CD8-positive, alpha-beta memory T cell (primary cell): ENCODE measurements around the gene PKIB. TPM values are rescaled to one million over a fixed set of nuclear protein-coding genes. Genes with fewer than 3 reads are reported as not detected.

Experiments
- CTCF ChIA-PET: fragments of 350-600 bp; sonication (Branson Sonifier 250); formaldehyde crosslinking; loops from one replicate; lab custom pipeline; 2021; ENCODE audit warnings: antibody characterized with exemption; lab: Charles Lee
- POLR2A ChIA-PET: fragments of 350-600 bp; sonication (Branson Sonifier 250); formaldehyde crosslinking; loops from one replicate; lab custom pipeline; 2021; ENCODE audit warnings: antibody characterized with exemption; lab: Charles Lee
- DNase-seq, 5 donors: peaks; one replicate each; pipeline versions ENCODE4 v3.0.0 to v3.0.0-alpha.2; 2020 to 2022; ENCODE audit warnings: mixed read lengths in 1 of 5
- H3K27ac ChIP-seq: one replicate; pipeline ENCODE4 v1.7.0; 2013; ENCODE audit warnings: low read depth, mild to moderate bottlenecking, low read length, moderate library complexity
- H3K27me3 ChIP-seq: 2 replicates; pipeline ENCODE4 v1.7.0; 2013; ENCODE audit warnings: low read length, mild to moderate bottlenecking; ENCODE audit not compliant: insufficient read depth, poor library complexity, severe bottlenecking
- H3K36me3 ChIP-seq: 2 replicates; pipeline ENCODE4 v1.7.0; 2013; ENCODE audit warnings: mild to moderate bottlenecking, low read length, moderate library complexity; ENCODE audit not compliant: insufficient read depth
- H3K4me1 ChIP-seq: 2 replicates; pipeline ENCODE4 v1.7.0; 2013; ENCODE audit warnings: mild to moderate bottlenecking, low read length, moderate library complexity; ENCODE audit not compliant: insufficient read depth
- H3K4me3 ChIP-seq: 2 replicates; pipeline ENCODE4 v1.7.0; 2013; ENCODE audit warnings: mild to moderate bottlenecking, low read length
- H3K9me3 ChIP-seq: 2 replicates; pipeline ENCODE4 v1.7.0; 2013; ENCODE audit warnings: mild to moderate bottlenecking, low read length
- H3K27ac Mint-ChIP-seq, 8 donors: one replicate each; pipeline ENCODE4 v1.8.0; 2020 to 2021; ENCODE audit warnings: mixed read lengths in 8 of 8, mild to moderate bottlenecking in 6 of 8, inconsistent platforms in 3 of 8, moderate library complexity in 3 of 8
- H3K27me3 Mint-ChIP-seq, 2 donors: one replicate each; pipeline ENCODE4 v1.8.0; 2020 to 2021; ENCODE audit warnings: mixed read lengths in 2 of 2, mild to moderate bottlenecking in 1 of 2, moderate library complexity in 1 of 2
- H3K36me3 Mint-ChIP-seq, 3 donors: one replicate each; pipeline ENCODE4 v1.8.0; 2020 to 2021; ENCODE audit warnings: mixed read lengths in 3 of 3, inconsistent platforms in 1 of 3, mild to moderate bottlenecking in 1 of 3
- H3K4me1 Mint-ChIP-seq, 3 donors: one replicate each; pipeline ENCODE4 v1.8.0; 2020 to 2021; ENCODE audit warnings: mixed read lengths in 3 of 3, inconsistent platforms in 1 of 3, mild to moderate bottlenecking in 1 of 3
- H3K4me3 Mint-ChIP-seq, 7 donors: one replicate each; pipeline ENCODE4 v1.8.0; 2020 to 2021; ENCODE audit warnings: mixed read lengths in 7 of 7, mild to moderate bottlenecking in 6 of 7, moderate library complexity in 4 of 7, inconsistent platforms in 2 of 7
- H3K9me3 Mint-ChIP-seq, 5 donors: one replicate each; pipeline ENCODE4 v1.8.0; 2020 to 2022; ENCODE audit warnings: mixed read lengths in 5 of 5, mild to moderate bottlenecking in 3 of 5, moderate library complexity in 2 of 5, inconsistent platforms in 1 of 5
- polyA plus RNA-seq: library from polyadenylated mRNA; unstranded; fragments of 300-500 nt; fragmentation: Illumina TruSeq; gene quantifications from one replicate; pipeline ENCODE4 v1.2.3, GENCODE V29; 2021
- total RNA-seq, 2 experiments: library from RNA; stranded (reverse); gene quantifications; one replicate each; pipeline ENCODE4 v1.2.3, GENCODE V29; 2021

Gene PKIB
- total and polyA plus RNA-seq, 3 experiments from 2014 or later, result 0.26 to 0.98 TPM; not detected in 1

- H3K27me3 Mint-ChIP-seq, result peaks cover 0 to 4% of the 10 kb centered on the region in 2 donors
- no peaks in the 10 kb centered on the region for H3K9me3 ChIP-seq
- ChIA-PET CTCF (no interaction called here), POLR2A (interaction anchor here (0.6 kb wide), 1 partner anchor 24 kb away, joined by 3 read pairs; no protein-coding TSS in a partner anchor)
- no peak overlapping the region for H3K4me3 Mint-ChIP-seq
- H3K4me1 ChIP-seq, result no peaks in the 10 kb centered on the region
- H3K4me1 Mint-ChIP-seq, result no peaks in the 10 kb centered on the region
- no peaks in the 10 kb centered on the region for H3K27me3 ChIP-seq
- H3K9me3 Mint-ChIP-seq, result peaks cover 0 to 2% (median 0%) of the 10 kb centered on the region in 5 donors
- H3K36me3 ChIP-seq, result no peaks in the 10 kb centered on the region
- no peak overlapping the region for H3K27ac ChIP-seq
- DNase-seq, result no peak
- no peak overlapping the region for H3K27ac Mint-ChIP-seq
- H3K36me3 Mint-ChIP-seq, result no peaks in the 10 kb centered on the region
- H3K4me3 ChIP-seq, result no peak overlapping the region
Observed at GRCh38 chr6:122671251-122671650, 61.0 kb downstream of the PKIB start.

DNA sequence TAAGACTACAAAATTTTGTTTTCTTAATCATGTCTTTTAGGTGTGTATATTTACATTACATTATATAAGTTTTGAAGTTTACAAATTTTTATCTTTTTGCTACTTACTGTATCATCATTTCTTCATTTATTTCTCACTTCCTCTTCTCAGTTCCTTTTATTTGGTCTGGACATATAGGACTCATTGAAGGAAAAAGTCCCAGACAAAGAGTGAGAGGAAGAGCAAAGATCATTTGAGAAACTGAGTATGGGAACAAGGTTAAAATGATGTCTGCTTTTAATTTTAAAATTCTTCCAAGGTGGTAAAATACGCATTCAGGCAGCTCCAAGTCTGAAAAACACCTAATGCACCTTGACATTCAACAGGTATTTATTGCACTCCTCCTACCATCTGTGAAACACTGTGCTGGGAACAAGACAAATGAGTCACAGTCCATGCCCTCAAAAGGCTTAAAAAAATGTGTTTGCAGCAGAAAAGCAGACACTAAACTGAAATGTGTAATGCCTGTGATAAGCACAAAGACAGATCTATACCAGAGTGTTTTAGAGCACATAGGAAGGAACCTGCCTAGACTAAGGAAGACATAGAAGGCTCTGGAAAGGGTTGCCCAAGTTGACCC lies 63.2 kb downstream of the PKIB start:
- no peaks in the 10 kb centered on the region for H3K9me3 ChIP-seq
- CTCF ChIA-PET, result no interaction called here

DNA sequence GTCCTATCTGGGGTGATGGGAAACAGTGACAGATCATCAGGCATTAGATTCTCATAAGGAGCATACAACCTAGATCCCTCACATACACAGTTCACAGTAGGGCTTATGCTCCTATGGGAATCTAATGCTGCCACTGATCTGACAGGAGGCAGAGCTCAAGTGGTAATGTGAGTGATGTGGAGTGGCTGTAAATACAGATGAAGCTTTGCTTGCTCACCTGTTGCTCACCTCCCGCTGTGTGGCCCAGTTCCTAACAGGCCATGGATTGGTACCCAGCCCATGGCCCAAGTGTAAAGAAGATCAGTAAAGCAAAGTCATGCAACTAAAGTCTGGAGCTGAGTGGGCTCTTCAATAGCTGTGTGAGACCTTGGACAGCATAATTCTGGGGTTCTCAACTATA lies 65.9 kb downstream of the PKIB start:
- no peaks in the 10 kb centered on the region for H3K27me3 Mint-ChIP-seq
- no peaks in the 10 kb centered on the region for H3K9me3 ChIP-seq
- no peaks in the 10 kb centered on the region for H3K4me1 ChIP-seq
- H3K27me3 ChIP-seq, result no peaks in the 10 kb centered on the region
- H3K9me3 Mint-ChIP-seq, result peaks cover 0 to 6% (median 0%) of the 10 kb centered on the region in 5 donors
- no peaks in the 10 kb centered on the region for H3K4me1 Mint-ChIP-seq
- no peak for DNase-seq
- ChIA-PET CTCF (no interaction called here), POLR2A (no interaction called here)
- H3K27ac ChIP-seq, result no peak overlapping the region
- H3K27ac Mint-ChIP-seq, result no peak overlapping the region
- peaks cover 0 to 3% (median 0%) of the 10 kb centered on the region in 3 donors for H3K36me3 Mint-ChIP-seq
- H3K4me3 Mint-ChIP-seq, result no peak overlapping the region
- no peak overlapping the region for H3K4me3 ChIP-seq
- no peaks in the 10 kb centered on the region for H3K36me3 ChIP-seq

More for the DNA sequence above, 63.2 kb downstream of the PKIB start:
- Histone ChIP-seq H3K27ac (no peak overlapping the region), H3K4me3 (no peak overlapping the region), H3K4me1 (no peaks in the 10 kb centered on the region), H3K36me3 (no peaks in the 10 kb centered on the region), H3K27me3 (no peaks in the 10 kb centered on the region)
- no peak overlapping the region for H3K27ac Mint-ChIP-seq
- H3K4me3 Mint-ChIP-seq, result no peak overlapping the region
- peaks cover 0 to 4% of the 10 kb centered on the region in 2 donors for H3K27me3 Mint-ChIP-seq
- no peak for DNase-seq
- no peaks in the 10 kb centered on the region for H3K36me3 Mint-ChIP-seq
- POLR2A ChIA-PET, result no interaction called here
- peaks cover 0 to 2% (median 0%) of the 10 kb centered on the region in 5 donors for H3K9me3 Mint-ChIP-seq
- no peaks in the 10 kb centered on the region for H3K4me1 Mint-ChIP-seq

DNA sequence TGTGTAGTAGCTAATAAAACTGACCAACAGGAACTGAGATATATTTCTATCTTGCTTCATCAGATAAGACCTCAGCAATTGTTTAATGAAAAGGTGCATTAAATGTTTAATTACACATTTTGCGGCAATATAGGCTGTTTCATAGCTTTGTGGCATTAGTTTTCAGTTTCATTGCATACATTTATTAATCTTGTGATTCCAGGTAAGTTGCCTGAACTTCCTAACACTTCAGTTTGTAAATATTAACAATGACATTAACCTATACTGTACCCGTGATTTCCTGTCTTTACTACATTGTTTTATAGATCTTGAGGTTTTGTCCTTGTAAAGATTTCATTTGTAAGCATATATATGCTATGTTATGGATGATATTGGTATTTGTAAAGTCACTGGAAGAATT lies 66.5 kb downstream of the PKIB start:
- Histone ChIP-seq H3K9me3 (no peaks in the 10 kb centered on the region), H3K36me3 (no peaks in the 10 kb centered on the region), H3K27me3 (no peaks in the 10 kb centered on the region), H3K4me3 (no peak overlapping the region), H3K27ac (no peak overlapping the region), H3K4me1 (no peaks in the 10 kb centered on the region)
- ChIA-PET POLR2A (no interaction called here), CTCF (interaction anchor here (1.7 kb wide), 1 partner anchor 9 kb away, joined by 3 read pairs; no protein-coding TSS in a partner anchor)
- no peak for DNase-seq
- H3K9me3 Mint-ChIP-seq, result peaks cover 0 to 6% (median 0%) of the 10 kb centered on the region in 5 donors
- H3K27ac Mint-ChIP-seq, result no peak overlapping the region
- H3K4me3 Mint-ChIP-seq, result no peak overlapping the region
- H3K27me3 Mint-ChIP-seq, result no peaks in the 10 kb centered on the region
- H3K36me3 Mint-ChIP-seq, result peaks cover 0 to 3% (median 0%) of the 10 kb centered on the region in 3 donors
- no peaks in the 10 kb centered on the region for H3K4me1 Mint-ChIP-seq

- Histone ChIP-seq H3K27me3 (no peaks in the 10 kb centered on the region), H3K4me3 (no peak overlapping the region), H3K27ac (no peak overlapping the region), H3K9me3 (no peaks in the 10 kb centered on the region), H3K4me1 (no peaks in the 10 kb centered on the region), H3K36me3 (no peaks in the 10 kb centered on the region)
- ChIA-PET POLR2A (no interaction called here), CTCF (interaction anchor here (1.7 kb wide), 1 partner anchor 9 kb away, joined by 3 read pairs; no protein-coding TSS in a partner anchor)
- no peak overlapping the region for H3K4me3 Mint-ChIP-seq
- no peak overlapping the region for H3K27ac Mint-ChIP-seq
- no peaks in the 10 kb centered on the region for H3K27me3 Mint-ChIP-seq
- H3K9me3 Mint-ChIP-seq, result peaks cover 0 to 4% (median 0%) of the 10 kb centered on the region in 5 donors
- no peaks in the 10 kb centered on the region for H3K4me1 Mint-ChIP-seq
- H3K36me3 Mint-ChIP-seq, result peaks cover 0 to 3% (median 0%) of the 10 kb centered on the region in 3 donors
- DNase-seq, result no peak
Observed at GRCh38 chr6:122677406-122677805, 67.2 kb downstream of the PKIB start.

GRCh38 chr6:122678841-122679240 lies 68.6 kb downstream of the PKIB start:
- H3K27ac ChIP-seq, result no peak overlapping the region
- no peak for DNase-seq
- peaks cover 0 to 3% (median 0%) of the 10 kb centered on the region in 3 donors for H3K36me3 Mint-ChIP-seq
- H3K27me3 ChIP-seq, result no peaks in the 10 kb centered on the region
- H3K27ac Mint-ChIP-seq, result no peak overlapping the region
- ChIA-PET POLR2A (no interaction called here), CTCF (no interaction called here)
- no peaks in the 10 kb centered on the region for H3K4me1 ChIP-seq
- H3K4me3 ChIP-seq, result no peak overlapping the region
- H3K4me3 Mint-ChIP-seq, result no peak overlapping the region
- H3K9me3 Mint-ChIP-seq, result peaks cover 0 to 4% (median 0%) of the 10 kb centered on the region in 5 donors
- no peaks in the 10 kb centered on the region for H3K9me3 ChIP-seq
- no peaks in the 10 kb centered on the region for H3K27me3 Mint-ChIP-seq
- H3K4me1 Mint-ChIP-seq, result no peaks in the 10 kb centered on the region
- H3K36me3 ChIP-seq, result no peaks in the 10 kb centered on the region

- H3K4me1 Mint-ChIP-seq, result no peaks in the 10 kb centered on the region
- no peaks in the 10 kb centered on the region for H3K36me3 ChIP-seq
- no peaks in the 10 kb centered on the region for H3K27me3 ChIP-seq
- no peak overlapping the region for H3K4me3 ChIP-seq
- peaks cover 0 to 3% (median 0%) of the 10 kb centered on the region in 3 donors for H3K36me3 Mint-ChIP-seq
- H3K27me3 Mint-ChIP-seq, result no peaks in the 10 kb centered on the region
- H3K4me3 Mint-ChIP-seq, result no peak overlapping the region
- no peaks in the 10 kb centered on the region for H3K9me3 ChIP-seq
- CTCF ChIA-PET, result no interaction called here
- H3K9me3 Mint-ChIP-seq, result peaks cover 0 to 6% (median 0%) of the 10 kb centered on the region in 5 donors
- DNase-seq, result no peak
- no peak overlapping the region for H3K27ac ChIP-seq
- POLR2A ChIA-PET, result no interaction called here
- no peak overlapping the region for H3K27ac Mint-ChIP-seq
- H3K4me1 ChIP-seq, result no peaks in the 10 kb centered on the region
Observed at GRCh38 chr6:122681705-122682104, 71.5 kb downstream of the PKIB start.

DNA sequence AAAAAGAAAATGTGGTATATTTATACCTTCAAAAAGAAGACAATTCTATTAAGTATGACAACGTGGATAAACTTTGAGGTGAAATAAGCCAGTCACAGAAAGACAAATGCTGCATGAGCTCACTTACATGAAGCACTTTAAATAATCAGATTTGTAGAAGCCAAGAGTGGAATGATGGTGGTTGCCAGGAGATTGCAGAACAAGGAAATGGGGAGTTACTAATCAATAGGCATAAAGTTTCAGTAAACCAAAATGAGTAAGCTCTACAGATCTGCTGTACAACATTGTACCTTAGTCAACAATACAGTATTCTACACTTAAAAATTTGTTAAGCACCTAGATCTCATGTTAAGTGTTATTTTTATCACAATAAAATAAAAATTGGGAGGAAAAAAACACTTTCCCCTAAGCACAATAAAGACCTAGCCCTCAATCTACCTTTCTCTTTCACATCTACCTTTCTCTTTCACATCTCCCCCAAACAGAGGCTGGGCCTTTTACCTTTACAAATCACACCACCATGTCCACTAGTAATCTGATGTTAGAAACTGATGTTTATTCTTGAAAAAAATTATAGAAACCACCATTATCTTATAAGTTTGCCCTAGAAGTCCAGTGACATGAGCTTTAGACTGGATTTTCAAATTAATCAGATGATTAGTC lies 73.9 kb downstream of the PKIB start:
- H3K27me3 ChIP-seq, result no peaks in the 10 kb centered on the region
- POLR2A ChIA-PET, result no interaction called here
- H3K4me3 ChIP-seq, result no peak overlapping the region
- no peaks in the 10 kb centered on the region for H3K36me3 ChIP-seq
- peaks cover 0 to 3% (median 0%) of the 10 kb centered on the region in 3 donors for H3K36me3 Mint-ChIP-seq
- H3K27ac Mint-ChIP-seq, result no peak overlapping the region
- no peaks in the 10 kb centered on the region for H3K4me1 Mint-ChIP-seq
- no peak overlapping the region for H3K27ac ChIP-seq
- no peaks in the 10 kb centered on the region for H3K9me3 ChIP-seq
- no peaks in the 10 kb centered on the region for H3K4me1 ChIP-seq
- peaks cover 0 to under 1% of the 10 kb centered on the region in 2 donors for H3K27me3 Mint-ChIP-seq
- CTCF ChIA-PET, result no interaction called here
- H3K4me3 Mint-ChIP-seq, result no peak overlapping the region
- no peak for DNase-seq
- H3K9me3 Mint-ChIP-seq, result peaks cover 0 to 6% (median 0%) of the 10 kb centered on the region in 5 donors
